Measurements from ENCODE around the gene SLC6A18. TPM values are rescaled to one million over a fixed set of nuclear protein-coding genes. Genes with fewer than 3 reads are reported as not detected.

Gene SLC6A18
- total and polyA plus RNA-seq, 2 of the 13 experiments (the other 11 are each of a cell fraction or from before 2014, with no cell fraction given): not detected

DNA sequence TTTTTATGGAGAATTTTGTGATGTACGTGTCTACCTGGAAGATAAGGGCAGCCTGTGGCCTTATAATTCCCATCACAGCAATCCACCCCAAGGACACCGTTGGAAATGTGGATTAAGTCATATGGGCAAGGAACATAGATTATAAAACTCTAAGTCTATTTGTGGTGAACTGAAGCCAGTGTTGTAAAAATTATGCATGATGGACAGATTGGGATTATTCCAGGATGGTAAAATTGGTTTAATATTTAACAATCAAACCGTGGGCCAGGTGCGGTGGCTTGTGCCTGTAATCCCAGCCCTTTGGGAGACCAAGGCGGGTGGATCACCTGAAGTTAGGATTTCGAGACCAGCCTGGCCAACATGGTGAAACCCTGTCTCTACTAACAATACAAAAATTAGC is 36.7 kb upstream of the SLC6A18 start:
- no peaks in the 10 kb centered on the region for H4K20me1 ChIP-seq (ENCODE audit: insufficient read depth, low read length)
- no peak overlapping the region for H2AFZ ChIP-seq (ENCODE audit: low read length)
- H3K9me3 ChIP-seq (ENCODE audit: low read length): no peaks in the 10 kb centered on the region
- no peak for DNase-seq (ENCODE audit: low spot score)
- no TSS peak for BruUV-seq (replicated peaks)
- no peak overlapping the region for H3K4me2 ChIP-seq (ENCODE audit: low read depth, low read length)
- no peak for TF ChIP-seq MED8 (CRISPR knock-in tag; IDR thresholded peaks at IDR 0.05; ENCODE audit: insufficient replicate concordance)
- peaks cover 67% of the 10 kb centered on the region for H3K4me1 ChIP-seq (ENCODE audit: insufficient read depth, low read length)
- FAIRE-seq: no peak
- intact Hi-C loops (cut with micrococcal nuclease; ENCODE audit: unreplicated experiment) (no loop called here), in situ Hi-C loops (cut with HindIII; ENCODE audit: extremely low pct_ligation_motif_present, low pct_unique_long_range_greater_than_20kb) (no loop called here)
- CTCF ChIA-PET (ENCODE audit: low intra/inter-chr PET ratio, low total read pairs): no interaction called here
- 43% methylated on average over 6 of the region's 6 CpGs for WGBS (ENCODE audit: low lambda C conversion rate)
- H3K9ac ChIP-seq (ENCODE audit: insufficient read depth, low read depth, low read length): no peak overlapping the region
- POLR2A ChIA-PET: no interaction called here
- H3K4me3 ChIP-seq (replicated peaks in 1 of 3; ENCODE audit: insufficient read depth in 1 of 3, low read depth in 2 of 3, low read length in 3 of 3): no peak overlapping the region
- H3K27me3 ChIP-seq (ENCODE audit: control insufficient read depth in 1 of 2, insufficient read depth in 2 of 2, low read length in 2 of 2): peaks cover 2 to 7% of the 10 kb centered on the region in 2 experiments; a peak in 3 of 5 replicates
- H3K36me3 ChIP-seq (replicated peaks in 1 of 2; ENCODE audit: control insufficient read depth in 1 of 2, insufficient read depth in 2 of 2, low read length in 2 of 2): no peaks in the 10 kb centered on the region
- no peak overlapping the region for H3K27ac ChIP-seq (ENCODE audit: extremely low read length, insufficient read depth, low read length)
- H3K79me2 ChIP-seq (ENCODE audit: insufficient read depth, low read length): no peaks in the 10 kb centered on the region
- no peak for ATAC-seq

DNA sequence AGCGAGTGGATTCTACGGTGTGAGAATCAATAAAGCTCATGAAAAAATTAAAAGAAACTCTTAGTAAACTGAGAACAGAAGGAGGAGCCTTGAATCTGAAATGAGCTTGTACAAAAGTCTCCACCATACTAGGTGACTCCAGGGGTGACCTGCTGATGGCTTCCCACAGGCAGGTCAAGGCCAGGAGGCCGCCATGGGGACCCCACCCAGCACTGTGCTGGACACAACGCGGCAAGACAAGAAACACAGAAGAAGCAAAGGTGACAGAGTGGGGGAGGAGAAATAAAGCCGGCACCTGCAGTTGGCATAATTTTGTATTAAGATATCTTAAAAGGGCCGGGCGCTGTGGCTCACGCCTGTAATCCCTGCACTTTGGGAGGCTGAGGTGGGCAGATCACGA is 35.9 kb upstream of the SLC6A18 start:
- no peaks in the 10 kb centered on the region for H3K36me3 ChIP-seq (replicated peaks in 1 of 2; ENCODE audit: control insufficient read depth in 1 of 2, insufficient read depth in 2 of 2, low read length in 2 of 2)
- ChIA-PET POLR2A (no interaction called here), CTCF (ENCODE audit: low intra/inter-chr PET ratio, low total read pairs) (no interaction called here)
- intact Hi-C loops (cut with micrococcal nuclease; ENCODE audit: unreplicated experiment) (no loop called here), in situ Hi-C loops (cut with HindIII; ENCODE audit: extremely low pct_ligation_motif_present, low pct_unique_long_range_greater_than_20kb) (no loop called here)
- 66% methylated on average over 10 of the region's 10 CpGs for WGBS (ENCODE audit: low lambda C conversion rate)
- no peak for TF ChIP-seq ZNF746 (CRISPR knock-in tag; IDR thresholded peaks at IDR 0.05)
- no peak for TF ChIP-seq STAG1 (CRISPR knock-in tag; IDR thresholded peaks at IDR 0.05)
- no peak for TF ChIP-seq ZNF12 (CRISPR knock-in tag; IDR thresholded peaks at IDR 0.05)
- TF ChIP-seq ZNF333 (CRISPR knock-in tag; IDR thresholded peaks at IDR 0.05; ENCODE audit: borderline replicate concordance): no peak
- TF ChIP-seq KLF12 (CRISPR knock-in tag; IDR thresholded peaks at IDR 0.05; ENCODE audit: borderline replicate concordance): no peak
- TF ChIP-seq KDM1A (CRISPR knock-in tag; IDR thresholded peaks at IDR 0.05): no peak
- TF ChIP-seq ZNF572 (CRISPR knock-in tag; IDR thresholded peaks at IDR 0.05): no peak
- no peak for TF ChIP-seq GTF2F1 (IDR thresholded peaks at IDR 0.05; ENCODE audit: low read length)
- TF ChIP-seq NFIC (IDR thresholded peaks at IDR 0.05; ENCODE audit: low read length): no peak
- TF ChIP-seq ZNF850 (CRISPR knock-in tag; conservative IDR thresholded peaks at IDR 0.05): no peak
- TF ChIP-seq ZNF781 (CRISPR knock-in tag; IDR thresholded peaks at IDR 0.05; ENCODE audit: borderline replicate concordance, not compliant biosample characterization): no peak
- TF ChIP-seq ZNF839 (CRISPR knock-in tag; IDR thresholded peaks at IDR 0.05; ENCODE audit: borderline replicate concordance): no peak
- TF ChIP-seq, protein P1, sequence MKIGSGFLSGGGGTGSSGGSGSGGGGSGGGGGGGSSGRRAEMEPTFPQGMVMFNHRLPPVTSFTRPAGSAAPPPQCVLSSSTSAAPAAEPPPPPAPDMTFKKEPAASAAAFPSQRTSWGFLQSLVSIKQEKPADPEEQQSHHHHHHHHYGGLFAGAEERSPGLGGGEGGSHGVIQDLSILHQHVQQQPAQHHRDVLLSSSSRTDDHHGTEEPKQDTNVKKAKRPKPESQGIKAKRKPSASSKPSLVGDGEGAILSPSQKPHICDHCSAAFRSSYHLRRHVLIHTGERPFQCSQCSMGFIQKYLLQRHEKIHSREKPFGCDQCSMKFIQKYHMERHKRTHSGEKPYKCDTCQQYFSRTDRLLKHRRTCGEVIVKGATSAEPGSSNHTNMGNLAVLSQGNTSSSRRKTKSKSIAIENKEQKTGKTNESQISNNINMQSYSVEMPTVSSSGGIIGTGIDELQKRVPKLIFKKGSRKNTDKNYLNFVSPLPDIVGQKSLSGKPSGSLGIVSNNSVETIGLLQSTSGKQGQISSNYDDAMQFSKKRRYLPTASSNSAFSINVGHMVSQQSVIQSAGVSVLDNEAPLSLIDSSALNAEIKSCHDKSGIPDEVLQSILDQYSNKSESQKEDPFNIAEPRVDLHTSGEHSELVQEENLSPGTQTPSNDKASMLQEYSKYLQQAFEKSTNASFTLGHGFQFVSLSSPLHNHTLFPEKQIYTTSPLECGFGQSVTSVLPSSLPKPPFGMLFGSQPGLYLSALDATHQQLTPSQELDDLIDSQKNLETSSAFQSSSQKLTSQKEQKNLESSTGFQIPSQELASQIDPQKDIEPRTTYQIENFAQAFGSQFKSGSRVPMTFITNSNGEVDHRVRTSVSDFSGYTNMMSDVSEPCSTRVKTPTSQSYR (CRISPR knock-in tag; IDR thresholded peaks at IDR 0.05; ENCODE audit: borderline replicate concordance): no peak
- TF ChIP-seq GTF3A (CRISPR knock-in tag; conservative IDR thresholded peaks at IDR 0.05): no peak
- no peak for TF ChIP-seq ZNF367 (CRISPR knock-in tag; IDR thresholded peaks at IDR 0.05; ENCODE audit: borderline replicate concordance)
- TF ChIP-seq ZNF282 (IDR thresholded peaks at IDR 0.05; ENCODE audit: partially characterized antibody): no peak
- no peak for TF ChIP-seq ZEB1 (IDR thresholded peaks at IDR 0.05; ENCODE audit: insufficient replicate concordance, low read depth)
- no peaks in the 10 kb centered on the region for H4K20me1 ChIP-seq (ENCODE audit: insufficient read depth, low read length)
- H3K9ac ChIP-seq (ENCODE audit: insufficient read depth, low read depth, low read length): no peak overlapping the region
- H3K4me1 ChIP-seq (ENCODE audit: insufficient read depth, low read length): peaks cover 59% of the 10 kb centered on the region
- ATAC-seq (no peak), FAIRE-seq (no peak), DNase-seq (ENCODE audit: low spot score) (no peak)
- H3K27ac ChIP-seq (ENCODE audit: extremely low read length, insufficient read depth, low read length): no peak overlapping the region
- H3K27me3 ChIP-seq (ENCODE audit: control insufficient read depth in 1 of 2, insufficient read depth in 2 of 2, low read length in 2 of 2): peaks cover 2 to 11% of the 10 kb centered on the region in 2 experiments; a peak in 4 of 5 replicates
- no TSS peak for BruUV-seq (replicated peaks)
- no peak overlapping the region for H3K4me3 ChIP-seq (replicated peaks in 1 of 3; ENCODE audit: insufficient read depth in 1 of 3, low read depth in 2 of 3, low read length in 3 of 3)
- no peak overlapping the region for H2AFZ ChIP-seq (ENCODE audit: low read length)
- H3K79me2 ChIP-seq (ENCODE audit: insufficient read depth, low read length): no peaks in the 10 kb centered on the region
- no peaks in the 10 kb centered on the region for H3K9me3 ChIP-seq (ENCODE audit: low read length)
- no peak overlapping the region for H3K4me2 ChIP-seq (ENCODE audit: low read depth, low read length)

Data from HepG2 (cell line).